Stimulated activated CD8-positive, alpha-beta memory T cell treated with anti-CD3 and anti-CD28 coated beads, Interleukin-12 subunit alpha, Interleukin-12 subunit beta, amount 100 ng/mL, for 1 hour (primary cell): ENCODE data around the gene CCDC150.
A peak's percentile ranks its signal among the peaks of the same experiment; 100 is the strongest.
"Not testable (repeated sequence)": the region's sequence is repeated elsewhere in the genome, so short reads cannot be mapped to it uniquely, and the experiment has no call there.

Source experiments
- DNase-seq: peaks from one replicate; pipeline ENCODE4 v3.0.0-alpha.2; 2020; ENCODE audit warnings: low read depth

Gene CCDC150

DNA sequence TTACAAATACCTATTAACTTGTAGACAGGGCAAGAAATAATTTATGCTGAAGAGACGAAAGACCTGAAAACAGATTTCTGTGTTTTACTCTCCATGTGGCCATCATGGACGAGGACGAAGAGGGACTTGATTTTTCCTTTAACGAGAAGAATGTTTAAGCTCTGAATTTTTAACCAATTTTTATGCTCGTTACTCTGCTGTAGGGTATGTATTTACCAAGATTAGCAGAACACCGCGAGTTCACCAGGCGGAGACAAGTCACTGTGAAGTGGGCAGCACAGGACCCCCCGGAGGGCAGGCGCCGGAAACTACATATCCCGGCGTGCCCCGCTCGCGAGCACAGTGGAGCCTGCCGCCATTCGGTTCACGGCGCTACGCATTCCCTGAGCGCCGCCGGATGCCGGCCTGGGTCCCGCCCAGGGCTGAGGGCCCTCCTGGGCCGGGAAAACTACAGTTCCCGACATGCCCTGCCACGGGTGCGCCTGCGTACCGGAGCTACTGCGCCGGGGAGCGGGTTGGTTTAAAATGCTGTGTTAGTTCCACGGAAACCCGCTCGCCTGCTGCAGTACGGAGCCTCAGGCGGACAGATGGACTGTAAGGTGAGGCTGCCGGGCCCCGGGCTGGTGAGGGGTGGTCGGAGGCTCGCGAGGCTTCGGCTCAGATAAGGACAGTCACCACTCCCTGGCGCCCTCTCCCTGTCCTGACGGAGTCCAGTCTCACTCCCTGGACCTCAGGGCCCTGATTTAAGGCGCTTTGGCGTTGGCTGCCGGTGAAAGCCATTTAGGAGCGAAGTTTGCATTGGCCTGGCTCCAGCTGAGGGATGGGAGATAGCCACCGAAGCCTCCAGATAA is at the start of gene CCDC150:
CCDC150 (plus strand) TSS at position 536 of the 851 bp plus-strand sequence; CDS start at position 588, 52 bp downstream.
- peak; percentile 89 for DNase-seq

DNA sequence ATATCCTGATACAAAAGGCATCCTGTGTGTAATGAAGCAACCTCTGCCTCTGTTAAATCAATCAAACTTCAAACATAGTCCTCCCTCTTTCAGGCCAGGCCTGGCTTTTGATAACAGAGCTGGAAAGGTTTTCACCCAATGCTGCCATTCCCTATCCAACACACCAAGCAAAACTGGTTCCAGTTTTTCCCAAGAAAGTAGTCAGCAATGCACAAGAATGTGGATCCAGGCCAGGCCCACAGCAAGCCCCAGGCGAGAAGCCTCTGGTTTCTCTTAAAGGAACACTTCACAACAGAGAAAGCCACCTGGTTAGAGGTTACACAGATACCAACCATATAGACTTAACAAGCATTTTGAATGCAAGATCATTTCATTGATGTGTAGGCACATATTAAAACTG is 49.2 kb upstream of the CCDC150 start:
- DNase-seq, result no peak

DNA sequence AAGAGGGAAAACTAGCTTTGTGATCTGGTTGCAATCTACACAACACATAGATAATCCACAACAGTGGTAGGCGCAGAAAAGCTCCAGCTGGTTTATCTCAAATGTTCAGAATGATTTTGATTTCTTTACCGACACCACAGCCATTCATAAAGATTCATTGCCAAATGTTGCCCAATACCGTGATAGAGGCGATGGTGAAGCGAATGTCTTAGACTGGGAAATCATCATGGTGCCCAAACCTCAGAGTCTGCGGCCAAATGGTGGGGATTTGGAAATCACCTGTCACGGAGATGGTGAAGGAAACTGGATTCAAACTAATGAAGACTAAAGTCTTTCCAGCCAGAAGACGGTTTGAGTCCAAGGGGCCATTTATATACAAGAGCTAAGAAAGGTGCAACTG is 48.5 kb upstream of the CCDC150 start:
- no peak for DNase-seq

DNA sequence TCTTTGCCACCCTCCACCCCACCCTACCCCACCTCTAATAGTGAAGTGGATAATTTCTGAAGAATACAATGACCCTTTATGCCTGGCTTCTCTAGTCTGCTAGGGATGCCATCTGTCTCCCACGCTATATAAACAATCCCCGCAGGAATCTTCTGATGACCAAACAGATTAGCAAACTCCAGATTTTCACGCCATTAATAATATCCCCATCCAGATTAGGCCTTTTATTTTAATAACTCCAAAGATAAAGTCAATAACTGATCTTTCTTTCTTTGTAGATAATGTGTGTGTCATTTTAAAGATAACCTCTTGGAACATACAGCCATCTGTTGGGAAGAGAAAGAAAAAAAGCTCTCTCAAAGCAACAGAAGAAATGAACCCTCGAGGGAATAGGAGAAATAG is 47.9 kb upstream of the CCDC150 start:
- DNase-seq, result no peak

DNA sequence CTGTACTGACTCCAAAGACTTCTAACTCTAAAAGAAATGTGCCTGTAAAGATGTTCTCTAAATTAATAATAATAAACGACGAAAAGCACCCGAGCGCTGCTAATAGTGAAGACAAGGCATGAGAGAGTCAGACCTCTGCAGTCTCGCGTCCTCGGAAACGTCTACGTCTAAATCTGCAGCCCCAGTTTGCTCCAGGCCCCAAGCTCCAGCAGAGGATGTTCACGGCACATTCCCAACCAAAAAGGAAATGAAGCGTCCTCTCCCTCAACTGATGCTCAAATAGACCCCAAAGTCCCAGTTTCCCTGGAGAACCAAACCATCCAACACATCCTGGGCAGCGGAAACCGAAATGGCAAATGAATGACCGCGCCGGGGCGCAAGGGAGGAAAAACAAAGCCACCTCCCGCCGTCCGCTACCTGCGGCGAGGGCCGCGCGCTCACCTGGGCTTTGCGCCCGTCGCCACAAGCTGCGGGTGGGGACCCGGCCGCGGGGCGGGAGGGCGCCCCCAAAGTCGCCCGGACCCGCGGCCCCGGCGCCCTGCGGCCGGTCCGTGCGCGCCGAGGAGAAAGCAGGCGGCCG is 47.1 kb upstream of the CCDC150 start:
- no peak for DNase-seq

DNA sequence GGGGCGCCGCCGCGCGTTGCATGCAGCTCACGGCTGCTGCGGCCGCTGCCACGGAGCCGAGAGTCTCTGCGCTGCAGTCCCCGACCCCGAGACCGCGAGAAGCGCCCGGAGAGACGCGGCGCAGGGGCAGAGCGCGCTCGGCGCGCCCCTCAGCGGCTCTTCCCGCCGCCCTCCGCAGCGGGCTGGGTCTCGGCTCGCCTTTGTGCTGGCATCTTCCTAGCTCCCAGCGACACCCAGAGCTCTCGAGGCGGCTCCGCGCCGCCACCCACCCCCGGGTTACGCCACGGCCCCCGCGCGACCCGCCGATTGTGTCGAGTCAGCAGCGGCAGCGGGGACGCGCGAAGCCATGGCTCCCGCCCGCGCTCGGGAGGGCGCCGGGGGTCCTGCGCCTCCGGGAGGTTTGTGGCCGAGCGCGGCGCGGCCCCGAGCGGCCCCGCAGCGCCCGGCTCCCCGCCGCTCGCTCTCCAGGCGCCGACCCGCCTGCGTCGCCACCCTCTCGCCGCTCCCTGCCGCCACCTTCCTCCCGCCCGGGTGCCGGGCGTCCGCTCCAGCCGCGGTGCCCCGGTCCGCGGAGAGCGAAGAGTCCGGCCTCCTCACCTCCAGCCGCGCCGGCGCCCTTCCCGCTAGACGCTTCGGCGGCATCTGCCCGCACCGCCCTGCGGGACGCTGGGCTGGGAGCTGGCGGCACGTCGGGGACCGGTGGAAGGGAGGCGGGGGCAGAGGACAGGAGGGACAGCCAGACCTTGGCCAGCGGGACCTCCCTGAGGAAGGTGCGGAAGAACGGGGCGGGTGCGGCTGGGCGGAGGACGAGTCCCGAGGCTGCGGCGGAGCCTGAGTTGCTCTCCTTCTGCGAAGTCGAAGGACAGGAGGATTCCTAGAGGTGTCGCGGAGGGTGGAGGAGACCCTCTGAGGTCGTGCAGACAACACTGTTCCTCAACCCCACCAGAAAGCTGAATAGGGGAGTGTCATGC is 46.3 kb upstream of the CCDC150 start, which contains the start of gene HECW2:
HECW2 (minus strand) TSS at position 644 of the 971 bp plus-strand sequence.
- DNase-seq, result no peak

DNA sequence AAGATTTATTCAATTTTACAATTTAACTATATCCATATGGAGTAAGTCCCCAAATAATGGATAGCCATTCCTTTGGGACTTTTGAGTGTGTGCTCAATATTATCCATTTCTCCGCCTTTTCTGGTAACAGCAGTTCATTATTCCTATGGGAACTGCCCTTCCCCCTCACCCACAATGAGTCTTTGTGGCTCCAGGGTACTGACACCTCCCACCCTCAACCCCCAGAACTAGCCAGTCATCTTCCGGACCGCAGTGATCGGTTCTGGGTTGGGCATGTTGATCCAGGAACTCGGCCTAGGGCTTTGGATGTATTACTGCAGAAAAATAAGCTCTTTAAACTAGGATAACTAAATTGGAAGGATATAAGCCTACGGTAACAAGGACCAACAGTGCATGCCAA is 45.4 kb upstream of the CCDC150 start:
- no peak for DNase-seq

DNA sequence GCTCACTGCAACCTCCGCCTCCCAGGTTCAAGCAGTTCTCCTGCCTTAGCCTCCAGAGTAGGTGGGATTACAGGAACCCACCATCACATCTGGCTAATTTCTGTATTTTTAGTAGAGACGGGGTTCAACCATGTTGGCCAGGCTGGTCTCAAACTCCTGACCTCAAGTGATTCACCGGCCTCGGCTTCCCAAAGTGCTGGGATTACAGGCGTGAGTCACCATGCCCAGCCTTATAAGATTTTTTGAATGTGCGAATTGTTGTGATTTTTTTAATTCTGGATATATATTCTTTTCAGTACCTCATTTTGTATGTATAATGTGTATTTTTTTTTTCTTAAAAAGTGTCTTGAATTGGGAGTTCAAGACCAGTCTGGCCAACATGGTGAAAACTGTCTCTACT is 42.0 kb upstream of the CCDC150 start:
- DNase-seq, result no peak

DNA sequence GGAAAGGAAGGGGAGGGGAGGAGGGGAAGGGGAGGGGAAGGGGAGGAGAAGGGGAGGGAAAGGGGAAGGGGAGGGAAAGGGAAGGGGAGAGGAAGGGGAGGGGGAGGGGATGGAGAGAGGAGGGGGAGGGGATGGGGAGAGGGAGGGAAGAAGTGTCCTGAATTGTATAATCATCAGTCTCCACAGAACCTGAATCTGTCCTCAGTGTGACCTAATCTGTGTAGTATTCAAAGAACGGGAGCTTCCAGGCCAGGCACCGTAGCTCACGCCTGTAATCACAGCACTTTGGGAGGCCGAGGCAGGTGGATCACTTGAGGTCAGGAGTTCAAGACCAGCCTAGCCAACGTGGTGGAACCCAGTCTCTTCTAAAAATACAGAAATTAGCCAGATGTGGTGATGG is 41.1 kb upstream of the CCDC150 start:
- DNase-seq, result no peak

DNA sequence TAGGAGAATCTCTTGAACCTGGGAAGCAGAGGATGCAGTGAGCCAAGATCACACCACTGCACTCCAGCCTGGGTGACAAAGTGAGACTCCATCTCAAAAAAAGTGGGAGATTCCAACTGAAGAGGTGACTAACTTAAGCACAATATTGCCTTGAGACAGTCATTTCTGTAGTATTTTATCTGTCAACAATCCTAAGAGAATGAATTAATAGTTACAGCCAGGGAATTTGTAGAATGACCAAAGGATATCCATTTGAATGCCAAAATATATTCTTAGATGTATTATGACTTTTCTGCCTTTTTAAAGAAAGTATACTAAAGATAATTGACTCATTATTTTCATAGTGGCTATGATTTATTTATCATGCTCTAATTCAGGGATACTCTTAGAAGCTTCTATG is 40.7 kb upstream of the CCDC150 start:
- no peak for DNase-seq

DNA sequence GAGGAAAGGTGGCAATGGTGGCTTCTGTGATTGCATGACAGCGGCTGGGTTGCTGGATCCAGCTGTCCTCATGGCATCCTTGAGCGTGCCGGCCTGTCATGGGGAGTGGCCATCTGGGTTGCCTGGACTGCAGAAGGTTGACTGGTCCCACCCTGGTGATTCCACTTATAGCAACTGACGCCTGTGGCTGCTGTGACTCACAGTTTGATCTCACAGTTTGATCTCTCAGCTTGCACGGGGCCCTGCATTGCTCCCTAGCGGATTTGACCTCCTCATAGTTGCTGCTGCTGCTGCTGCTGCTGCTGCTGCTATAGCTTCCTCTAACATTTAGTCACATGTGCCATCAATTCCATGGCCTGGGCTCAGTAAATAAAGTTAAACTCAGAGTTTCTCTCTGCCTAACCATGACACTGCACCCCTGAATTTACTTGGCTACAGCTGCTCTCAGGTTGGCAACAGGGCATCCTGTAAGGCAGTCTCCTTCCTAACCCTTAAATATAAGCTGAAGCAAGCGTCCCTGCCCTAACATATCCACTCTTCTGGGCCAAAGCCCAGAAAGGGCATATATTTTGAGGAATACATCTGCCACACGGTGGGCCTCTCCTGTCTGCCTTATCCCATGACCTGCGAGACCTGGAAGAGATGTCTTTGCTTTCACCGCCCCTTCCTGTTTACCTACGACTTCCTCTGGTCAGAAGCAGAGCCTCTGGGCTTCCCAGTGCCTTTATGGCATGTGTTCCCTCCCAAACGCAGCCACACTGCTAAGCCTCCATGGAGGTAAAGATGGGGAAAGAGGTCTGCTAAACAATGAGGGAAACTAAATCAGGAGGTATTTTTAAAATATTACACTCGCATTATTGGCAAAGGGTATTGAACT is 37.8 kb upstream of the CCDC150 start:
- no peak for DNase-seq

DNA sequence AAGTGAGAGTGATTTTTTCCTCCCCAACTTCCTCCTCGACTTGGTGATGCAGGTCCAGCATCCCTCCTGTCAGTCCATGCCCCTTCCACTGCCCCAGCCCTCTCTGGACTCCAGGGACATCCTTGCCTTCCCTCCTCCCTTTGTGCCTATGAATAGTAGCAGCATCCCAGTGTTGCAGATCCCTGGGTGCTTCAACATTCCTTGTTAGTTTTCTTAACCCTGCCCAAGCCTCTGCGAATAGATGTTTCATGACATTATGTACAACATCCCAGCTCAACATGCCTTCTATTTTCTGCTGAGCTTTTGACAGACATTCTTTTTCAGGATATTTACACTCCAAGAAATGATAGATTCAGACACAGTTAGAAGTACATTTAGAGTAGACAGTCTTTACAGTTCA is 35.3 kb upstream of the CCDC150 start:
- DNase-seq, result no peak

DNA sequence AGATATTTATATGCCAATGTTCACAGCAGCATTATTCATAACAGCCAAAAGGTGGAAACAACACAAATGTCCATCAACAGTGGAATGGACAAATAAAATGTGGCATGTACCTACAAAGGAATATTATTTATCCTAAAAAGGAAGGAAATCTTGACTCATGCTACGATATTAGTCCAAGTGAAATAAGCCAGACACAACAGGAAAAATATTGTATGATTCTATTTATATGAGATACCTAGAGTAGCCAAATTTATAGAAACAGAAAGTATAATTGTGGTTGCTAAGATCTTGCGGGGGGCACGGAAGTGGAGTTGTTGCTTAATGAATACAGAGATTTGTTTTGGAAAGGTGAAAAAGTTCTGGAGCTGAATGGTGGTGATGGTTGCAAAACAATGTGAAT is 33.0 kb upstream of the CCDC150 start:
- no peak for DNase-seq

DNA sequence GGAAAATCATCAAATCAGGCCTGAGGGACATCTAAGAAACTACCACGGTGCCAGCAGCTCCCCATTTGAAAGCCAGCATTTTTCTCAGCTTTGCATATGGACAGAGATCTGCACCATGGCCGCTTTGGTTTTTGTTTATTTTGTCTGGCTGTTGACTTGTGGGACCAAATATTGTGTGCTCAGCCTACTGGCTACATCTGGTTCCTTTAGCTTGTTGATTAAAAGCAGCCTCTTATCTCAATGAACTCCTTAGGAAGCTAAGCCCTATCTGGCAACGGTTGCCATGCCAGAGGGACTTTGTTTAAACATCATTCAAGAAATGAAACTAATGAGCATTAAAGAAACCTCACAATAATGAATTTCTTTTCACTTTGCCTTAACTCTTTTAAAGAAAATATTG is 32.4 kb upstream of the CCDC150 start:
- no peak for DNase-seq

DNA sequence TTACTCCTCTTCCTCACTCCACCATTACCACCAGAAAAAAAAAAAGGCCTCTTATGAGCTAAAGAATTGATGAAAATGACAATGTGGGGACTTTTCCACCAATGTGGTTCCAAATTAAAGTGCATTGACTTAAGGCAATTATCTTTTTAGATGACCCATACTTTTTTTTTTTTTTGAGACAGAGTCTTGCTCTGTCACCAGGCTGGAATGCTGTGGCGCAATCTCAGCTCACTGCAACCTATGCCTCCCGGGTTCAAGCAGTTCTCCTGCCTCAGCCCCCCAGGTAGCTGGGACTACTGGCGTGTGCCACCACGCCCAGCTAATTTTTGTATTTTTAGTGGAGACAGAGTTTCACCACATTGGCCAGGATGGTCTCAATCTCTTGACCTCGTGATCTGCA is 31.6 kb upstream of the CCDC150 start:
- DNase-seq, result not testable (repeated sequence)

DNA sequence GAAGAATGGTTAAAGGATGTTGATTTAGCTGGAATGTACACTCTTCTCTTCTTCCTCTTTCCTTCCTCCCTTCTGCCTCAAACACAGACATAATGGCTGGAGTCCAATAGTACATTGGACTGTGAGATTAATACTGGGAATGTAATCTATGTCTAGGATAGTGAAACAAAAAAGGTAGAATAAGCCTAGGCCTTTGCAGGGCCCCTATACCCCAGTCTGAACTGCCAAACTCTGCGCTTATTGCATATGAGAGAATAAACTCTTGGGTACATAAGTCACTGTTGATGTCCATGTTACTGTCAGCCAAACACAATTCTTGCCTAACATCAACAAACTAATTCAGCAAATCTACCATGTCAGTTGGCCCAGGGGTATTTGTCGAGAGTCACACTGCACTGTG is 29.7 kb upstream of the CCDC150 start:
- no peak for DNase-seq

DNA sequence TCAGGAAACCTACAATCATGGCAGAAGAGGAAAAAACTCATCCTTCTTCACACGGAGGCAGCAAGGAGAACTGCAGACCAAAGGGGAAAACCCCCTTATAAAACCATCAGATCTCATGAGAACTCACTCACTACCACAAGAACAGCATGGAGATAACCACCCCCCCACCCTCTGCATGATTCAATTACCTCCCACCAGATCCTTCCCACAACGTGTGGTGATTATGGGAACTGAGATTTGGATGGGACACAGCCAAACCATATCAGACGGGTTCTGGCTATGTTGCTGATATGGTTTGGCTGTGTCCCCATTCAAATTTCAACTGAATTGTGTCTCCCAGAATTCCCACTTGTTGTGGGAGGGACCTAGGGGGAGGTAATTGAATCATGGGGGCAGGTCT is 28.7 kb upstream of the CCDC150 start:
- DNase-seq, result no peak

DNA sequence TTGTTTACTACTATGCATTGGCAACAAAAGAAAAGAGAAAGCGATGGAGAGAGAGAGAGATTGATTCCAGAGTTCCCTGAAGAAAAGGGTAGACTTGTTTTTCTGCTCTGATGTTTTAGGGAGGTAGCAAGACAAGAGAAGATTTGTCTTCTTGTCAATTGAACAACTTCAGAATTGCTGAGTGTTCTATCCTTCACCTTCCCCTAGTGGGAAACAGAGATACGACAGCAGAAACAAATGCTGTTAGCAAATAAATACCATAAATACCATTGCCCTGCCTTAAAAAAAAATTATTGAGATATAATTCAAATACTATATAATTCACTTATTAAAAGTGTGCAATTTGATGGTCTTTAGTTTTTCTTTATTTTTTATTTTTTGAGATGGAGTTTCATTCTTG is 26.2 kb upstream of the CCDC150 start:
- no peak for DNase-seq

DNA sequence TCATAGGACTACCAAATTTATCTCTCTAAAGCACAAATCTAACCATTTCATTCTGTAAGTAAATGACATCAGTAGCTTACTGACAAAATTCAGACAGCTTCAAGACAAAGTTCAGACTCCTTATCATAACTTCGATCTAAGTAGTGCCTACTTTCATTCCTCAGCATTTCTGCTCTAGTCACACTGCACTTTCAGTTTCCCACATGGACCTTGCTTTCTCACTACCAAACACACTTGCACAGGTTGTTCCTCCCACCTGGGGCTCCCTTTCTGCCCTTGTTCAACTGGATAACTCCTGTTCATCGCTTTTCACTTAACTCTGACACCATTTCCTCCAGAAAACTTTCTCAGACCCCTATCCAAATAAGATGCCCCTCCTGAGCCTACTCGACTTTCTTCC is 22.1 kb upstream of the CCDC150 start:
- no peak for DNase-seq

DNA sequence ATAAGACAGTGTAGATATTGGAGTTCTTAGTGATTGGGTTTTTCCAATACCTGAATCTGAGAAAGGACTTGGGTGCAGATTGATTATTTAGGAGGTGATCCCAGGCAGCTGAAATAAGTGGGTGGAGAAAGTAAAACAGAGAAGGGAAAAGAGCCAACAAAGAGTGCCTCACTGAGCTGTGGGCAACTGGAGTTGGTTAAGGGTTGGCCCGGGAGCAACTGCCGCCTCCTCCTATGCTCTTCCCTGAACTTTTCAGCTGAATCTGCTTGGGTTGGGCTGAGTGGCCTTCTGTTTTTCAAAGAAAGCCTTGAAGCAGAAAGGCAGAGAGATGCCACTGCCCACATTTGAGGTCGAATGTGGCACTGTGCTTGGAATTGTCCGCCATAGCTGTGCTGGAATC is 20.9 kb upstream of the CCDC150 start:
- no peak for DNase-seq

DNA sequence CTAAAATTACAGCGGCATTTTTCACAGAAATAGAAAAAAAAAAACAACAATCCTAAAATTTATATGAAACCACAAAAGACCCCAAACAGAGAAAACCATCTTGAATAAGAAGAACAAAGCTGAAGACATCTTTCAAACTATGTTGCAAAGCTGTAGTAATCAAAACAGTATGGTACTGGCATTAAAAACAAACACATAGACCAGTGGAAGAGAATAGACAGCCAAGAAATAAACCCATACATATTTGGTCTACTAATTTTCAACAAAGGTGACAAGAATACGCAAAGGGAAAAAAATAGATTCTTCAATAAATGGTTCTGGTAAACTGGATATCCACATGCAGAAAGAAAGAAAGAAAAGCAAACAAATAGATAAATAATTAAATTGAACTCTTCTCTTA is 9.0 kb upstream of the CCDC150 start:
- no peak for DNase-seq

DNA sequence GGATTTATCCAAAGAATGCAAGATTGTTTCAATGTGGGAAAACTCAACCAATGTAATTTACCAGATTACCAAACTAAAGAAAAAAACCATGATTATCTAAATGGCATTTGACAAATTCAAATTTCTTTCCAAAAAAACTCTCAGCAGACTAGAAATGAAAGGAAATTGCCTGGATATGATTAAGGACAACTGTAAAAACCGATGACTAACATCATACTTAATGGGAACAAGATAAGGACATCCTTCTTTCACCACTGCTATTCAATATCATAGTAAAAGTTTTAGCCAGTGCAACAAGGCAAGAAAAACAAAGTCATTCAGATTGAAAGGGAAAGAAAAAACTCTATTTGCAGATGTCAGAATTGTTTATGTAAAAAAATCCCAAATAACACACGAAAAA is 4.4 kb upstream of the CCDC150 start:
- no peak for DNase-seq
